BLaER1 (cell line): ENCODE results near the gene FDX2.

Experiments used
- H3K27ac ChIP-seq: shearing (Covaris generic); formaldehyde crosslinking; 2 replicates; pipeline ENCODE4 v1.8.1; 2022
- H3K27me3 ChIP-seq: shearing (Covaris generic); formaldehyde crosslinking; 2 replicates; pipeline ENCODE4 v1.8.1; 2022
- H3K36me3 ChIP-seq: shearing (Covaris generic); formaldehyde crosslinking; 2 replicates; pipeline ENCODE4 v1.8.1; 2022
- H3K4me1 ChIP-seq: shearing (Covaris generic); formaldehyde crosslinking; 2 replicates; pipeline ENCODE4 v1.8.1; 2022
- H3K4me2 ChIP-seq: shearing (Covaris generic); formaldehyde crosslinking; 2 replicates; pipeline ENCODE4 v1.8.1; 2022
- H3K4me3 ChIP-seq: shearing (Covaris generic); formaldehyde crosslinking; 2 replicates; pipeline ENCODE4 v1.8.1; 2022
- H3K9ac ChIP-seq: shearing (Covaris generic); formaldehyde crosslinking; 2 replicates; pipeline ENCODE4 v1.8.1; 2022
- H3K9me3 ChIP-seq: shearing (Covaris generic); formaldehyde crosslinking; 2 replicates; pipeline ENCODE4 v1.8.1; 2022
- H4K20me1 ChIP-seq: shearing (Covaris generic); formaldehyde crosslinking; 2 replicates; pipeline ENCODE4 v1.8.1; 2022
- Cebpa-rat ChIP-seq: shearing (Covaris generic); IDR thresholded peaks from 2 replicates; pipeline ENCODE4 v1.8.1; 2022

FDX2 gene

DNA sequence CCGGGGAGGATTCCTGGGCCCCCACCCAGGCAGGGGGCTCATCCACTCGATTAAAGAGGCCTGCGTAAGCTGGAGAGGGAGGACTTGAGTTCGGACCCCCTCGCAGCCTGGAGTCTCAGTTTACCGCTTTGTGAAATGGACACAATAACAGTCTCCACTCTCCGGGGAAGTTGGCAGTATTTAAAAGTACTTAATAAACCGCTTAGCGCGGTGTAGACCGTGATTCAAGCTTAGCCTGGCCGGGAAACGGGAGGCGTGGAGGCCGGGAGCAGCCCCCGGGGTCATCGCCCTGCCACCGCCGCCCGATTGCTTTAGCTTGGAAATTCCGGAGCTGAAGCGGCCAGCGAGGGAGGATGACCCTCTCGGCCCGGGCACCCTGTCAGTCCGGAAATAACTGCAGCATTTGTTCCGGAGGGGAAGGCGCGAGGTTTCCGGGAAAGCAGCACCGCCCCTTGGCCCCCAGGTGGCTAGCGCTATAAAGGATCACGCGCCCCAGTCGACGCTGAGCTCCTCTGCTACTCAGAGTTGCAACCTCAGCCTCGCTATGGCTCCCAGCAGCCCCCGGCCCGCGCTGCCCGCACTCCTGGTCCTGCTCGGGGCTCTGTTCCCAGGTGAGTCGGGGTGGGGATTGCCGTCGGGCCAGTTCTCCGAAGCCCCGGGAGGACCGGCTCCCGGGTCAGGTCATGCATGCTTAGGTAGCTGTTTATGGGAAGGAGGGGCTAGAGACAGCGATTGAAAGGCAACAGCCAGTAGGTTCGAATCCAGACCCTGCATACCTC lies 45.0 kb downstream of the FDX2 start, which contains the start of gene ICAM1:
Gene ICAM1 (plus strand): TSS at position 505 of the 779 bp plus-strand sequence. CDS start 40 bp downstream, at position 545.
- H3K9me3 ChIP-seq: no peaks in the 10 kb centered on the region
- H3K36me3 ChIP-seq: peaks cover 15% of the 10 kb centered on the region
- H4K20me1 ChIP-seq: peaks cover 7% of the 10 kb centered on the region; the same call in 1 of the 2 replicates
- H3K27ac ChIP-seq: peak within 1 kb of the TSS; percentile 84
- peak within 1 kb of the TSS; percentile 64 for H3K4me3 ChIP-seq
- H3K9ac ChIP-seq: peak within 1 kb of the TSS; percentile 62
- H3K4me2 ChIP-seq: peak within 1 kb of the TSS; percentile 92
- H3K27me3 ChIP-seq: no peaks in the 10 kb centered on the region
- no peak for TF ChIP-seq Cebpa-rat
- peaks cover 35% of the 10 kb centered on the region for H3K4me1 ChIP-seq

GRCh38 chr19:10270180-10270615 lies 45.6 kb downstream of the FDX2 start:
- H3K9me3 ChIP-seq: no peaks in the 10 kb centered on the region
- H3K27me3 ChIP-seq: no peaks in the 10 kb centered on the region
- peaks cover 7% of the 10 kb centered on the region; the same call in 1 of the 2 replicates for H4K20me1 ChIP-seq
- H3K4me1 ChIP-seq: peaks cover 35% of the 10 kb centered on the region
- H3K27ac ChIP-seq: peak overlapping the region; percentile 84
- peaks cover 10% of the 10 kb centered on the region for H3K36me3 ChIP-seq
- H3K9ac ChIP-seq: peak overlapping the region; percentile 62
- TF ChIP-seq Cebpa-rat: no peak
- H3K4me2 ChIP-seq: peak overlapping the region; percentile 92
- peak overlapping the region; percentile 64 for H3K4me3 ChIP-seq

- peaks cover 4% of the 10 kb centered on the region; the same call in 1 of the 2 replicates for H4K20me1 ChIP-seq
- peak overlapping the region; percentile 92 for H3K4me2 ChIP-seq
- H3K9ac ChIP-seq: peak overlapping the region; percentile 62; the same call in 1 of the 2 replicates
- peak overlapping the region; percentile 64 for H3K4me3 ChIP-seq
- no peak for TF ChIP-seq Cebpa-rat
- no peaks in the 10 kb centered on the region for H3K27me3 ChIP-seq
- peak overlapping the region; percentile 84 for H3K27ac ChIP-seq
- H3K4me1 ChIP-seq: peaks cover 35% of the 10 kb centered on the region
- peaks cover 3% of the 10 kb centered on the region for H3K36me3 ChIP-seq
- H3K9me3 ChIP-seq: no peaks in the 10 kb centered on the region
Observed at GRCh38 chr19:10269333-10270179, 46.3 kb downstream of the FDX2 start.

DNA sequence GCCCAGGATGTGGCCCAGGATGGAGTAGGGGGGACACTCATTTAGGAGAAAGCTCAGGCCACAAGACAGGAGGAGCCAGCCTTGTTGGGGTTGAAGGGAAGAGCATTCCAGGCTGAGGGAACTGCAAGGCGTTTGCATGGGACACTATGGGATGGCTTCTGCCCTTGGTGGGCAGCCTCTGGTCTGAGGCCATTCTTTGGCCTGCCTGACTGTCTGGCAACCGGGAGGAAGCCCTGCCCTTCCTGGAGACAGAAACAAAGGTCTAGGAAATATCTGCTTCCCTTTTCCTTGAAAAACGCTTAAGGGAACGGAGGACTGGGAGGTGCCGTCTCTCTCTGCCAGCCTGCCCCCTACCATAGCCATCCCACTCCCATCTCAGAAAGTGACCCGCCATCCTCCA lies 47.7 kb downstream of the FDX2 start:
- H4K20me1 ChIP-seq: no peaks in the 10 kb centered on the region
- H3K9me3 ChIP-seq: no peaks in the 10 kb centered on the region
- TF ChIP-seq Cebpa-rat: no peak
- H3K9ac ChIP-seq: no peak overlapping the region
- H3K27me3 ChIP-seq: no peaks in the 10 kb centered on the region
- no peak overlapping the region for H3K4me2 ChIP-seq
- no peaks in the 10 kb centered on the region for H3K36me3 ChIP-seq
- peaks cover 38% of the 10 kb centered on the region for H3K4me1 ChIP-seq
- no peak overlapping the region for H3K27ac ChIP-seq
- H3K4me3 ChIP-seq: no peak overlapping the region

GRCh38 chr19:10266706-10267105 lies 49.1 kb downstream of the FDX2 start:
- H3K4me3 ChIP-seq: no peak overlapping the region
- H3K9ac ChIP-seq: no peak overlapping the region
- TF ChIP-seq Cebpa-rat: no peak
- no peak overlapping the region for H3K4me2 ChIP-seq
- no peak overlapping the region for H3K27ac ChIP-seq
- no peaks in the 10 kb centered on the region for H3K27me3 ChIP-seq
- H3K9me3 ChIP-seq: no peaks in the 10 kb centered on the region
- H3K36me3 ChIP-seq: no peaks in the 10 kb centered on the region
- H4K20me1 ChIP-seq: no peaks in the 10 kb centered on the region
- H3K4me1 ChIP-seq: peaks cover 34% of the 10 kb centered on the region

GRCh38 chr19:10262771-10263170 lies 53.0 kb downstream of the FDX2 start:
- Histone ChIP-seq H3K4me1 (peaks cover 17% of the 10 kb centered on the region), H4K20me1 (peaks cover 11% of the 10 kb centered on the region; the same call in 1 of the 2 replicates), H3K27me3 (no peaks in the 10 kb centered on the region), H3K27ac (no peak overlapping the region), H3K9me3 (no peaks in the 10 kb centered on the region), H3K4me3 (no peak overlapping the region), H3K4me2 (0 out of 2 replicates have a peak overlapping the region, but pooled peaks have one; percentile 24), H3K36me3 (peaks cover 26% of the 10 kb centered on the region), H3K9ac (no peak overlapping the region)
- no peak for TF ChIP-seq Cebpa-rat

DNA sequence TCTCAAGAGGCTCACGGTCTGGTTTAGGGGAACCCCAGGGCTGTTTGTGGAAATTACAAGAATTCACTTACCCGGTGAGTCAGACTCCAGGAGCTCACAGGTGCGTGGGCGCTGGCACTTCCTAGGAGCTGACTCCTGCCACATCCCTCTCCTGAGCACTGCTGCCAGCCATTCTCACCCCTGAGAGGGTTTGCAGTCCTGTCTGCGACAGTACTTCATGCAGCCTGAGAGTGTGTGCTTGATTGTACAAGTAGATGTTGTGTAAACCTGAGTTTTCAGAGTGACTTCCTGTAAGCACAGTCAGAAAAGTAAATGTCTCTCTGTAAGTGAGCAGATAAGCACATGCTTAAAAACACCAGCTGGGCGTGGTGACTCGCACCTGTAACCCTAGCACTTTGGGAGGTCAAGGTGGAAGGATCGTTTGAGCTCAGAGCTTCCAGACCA lies 55.7 kb downstream of the FDX2 start:
- peaks cover 17% of the 10 kb centered on the region for H3K4me1 ChIP-seq
- no peak overlapping the region for H3K4me3 ChIP-seq
- peaks cover 25% of the 10 kb centered on the region; the same call in 1 of the 2 replicates for H4K20me1 ChIP-seq
- TF ChIP-seq Cebpa-rat: no peak
- no peaks in the 10 kb centered on the region for H3K9me3 ChIP-seq
- no peak overlapping the region for H3K4me2 ChIP-seq
- peaks cover 51% of the 10 kb centered on the region for H3K36me3 ChIP-seq
- no peak overlapping the region for H3K27ac ChIP-seq
- H3K27me3 ChIP-seq: no peaks in the 10 kb centered on the region
- H3K9ac ChIP-seq: no peak overlapping the region
